NCI-H1417 treated with DMSO at 0.1 percent for 48 hours (cell line): ENCODE results near the gene ASS1.
A peak's percentile ranks its signal among the peaks of the same experiment; 100 is the strongest.

Experiments used
- DNase-seq: peaks from one replicate; lab custom pipeline; 2025; lab: John Stamatoyannopoulos, UW

Gene ASS1

GRCh38 chr9:130473566-130473965 lies 28.8 kb downstream of the ASS1 start:
- DNase-seq = no peak

- no peak for DNase-seq
Measured at GRCh38 chr9:130474106-130474505, 29.3 kb downstream of the ASS1 start.

- DNase-seq = no peak
Measured at GRCh38 chr9:130476151-130476730, 31.5 kb downstream of the ASS1 start.

GRCh38 chr9:130477564-130477963 lies 32.8 kb downstream of the ASS1 start:
- no peak for DNase-seq

- no peak for DNase-seq
Measured at GRCh38 chr9:130478152-130478551, 33.4 kb downstream of the ASS1 start.

- DNase-seq = no peak
Measured at GRCh38 chr9:130478736-130479575, 34.2 kb downstream of the ASS1 start.

GRCh38 chr9:130479587-130479986 lies 34.8 kb downstream of the ASS1 start:
- no peak for DNase-seq

GRCh38 chr9:130480673-130481072 lies 35.9 kb downstream of the ASS1 start:
- no peak for DNase-seq

- no peak for DNase-seq
Measured at GRCh38 chr9:130482463-130482862, 37.7 kb downstream of the ASS1 start.

- DNase-seq = peak; percentile 61
Measured at GRCh38 chr9:130483371-130483971, 38.7 kb downstream of the ASS1 start.

- DNase-seq = no peak
Measured at GRCh38 chr9:130484362-130485072, 39.8 kb downstream of the ASS1 start.

- no peak for DNase-seq
Measured at GRCh38 chr9:130486103-130486502, 41.3 kb downstream of the ASS1 start.

- DNase-seq = no peak
Measured at GRCh38 chr9:130487500-130487899, 42.7 kb downstream of the ASS1 start.

- DNase-seq = no peak
Measured at GRCh38 chr9:130488621-130489330, 44.0 kb downstream of the ASS1 start.

- no peak for DNase-seq
Measured at GRCh38 chr9:130490981-130491380, 46.2 kb downstream of the ASS1 start.

- DNase-seq = no peak
Measured at GRCh38 chr9:130491830-130492482, 47.2 kb downstream of the ASS1 start.

- no peak for DNase-seq
Measured at GRCh38 chr9:130493021-130493420, 48.3 kb downstream of the ASS1 start.

GRCh38 chr9:130493476-130493875 lies 48.7 kb downstream of the ASS1 start:
- DNase-seq = no peak

- no peak for DNase-seq
Measured at GRCh38 chr9:130495067-130495466, 50.3 kb downstream of the ASS1 start.

- peak; percentile 28 for DNase-seq
Measured at GRCh38 chr9:130497139-130497538, 52.4 kb downstream of the ASS1 start.

GRCh38 chr9:130498298-130498917 lies 53.6 kb downstream of the ASS1 start:
- DNase-seq = no peak
